ENCODE measurements around the gene SALL4.
"Not testable (repeated sequence)": the region's sequence is repeated elsewhere in the genome, so short reads cannot be mapped to it uniquely, and the experiment has no call there.

The SALL4 gene

GRCh38 chr20:51802170-51802751 is at the start of gene SALL4:
Gene SALL4, minus strand, starts transcription at chr20:51802521. Its CDS starts 113 bp downstream, at chr20:51802408.
- no peak for DNase-seq

- DNase-seq, result no peak
Observed at GRCh38 chr20:51848346-51848745, 46.0 kb upstream of the SALL4 start.

GRCh38 chr20:51840865-51841264 is 38.5 kb upstream of the SALL4 start:
- DNase-seq, result no peak

- no peak for DNase-seq
Observed at GRCh38 chr20:51837876-51838420, 35.6 kb upstream of the SALL4 start.

- DNase-seq, result no peak
Observed at GRCh38 chr20:51837436-51837835, 35.1 kb upstream of the SALL4 start.

GRCh38 chr20:51833326-51833725 is 31.0 kb upstream of the SALL4 start:
- DNase-seq, result no peak

GRCh38 chr20:51832276-51832675 is 30.0 kb upstream of the SALL4 start:
- no peak for DNase-seq

GRCh38 chr20:51831866-51832265 is 29.5 kb upstream of the SALL4 start:
- DNase-seq, result no peak

GRCh38 chr20:51830538-51830937 is 28.2 kb upstream of the SALL4 start:
- DNase-seq, result no peak

GRCh38 chr20:51828762-51829161 is 26.4 kb upstream of the SALL4 start:
- DNase-seq, result peak; percentile 23

- DNase-seq, result no peak
Observed at GRCh38 chr20:51826372-51826771, 24.1 kb upstream of the SALL4 start.

- no peak for DNase-seq
Observed at GRCh38 chr20:51818479-51819008, 16.2 kb upstream of the SALL4 start.

- DNase-seq, result not testable (repeated sequence)
Observed at GRCh38 chr20:51816856-51817255, 14.5 kb upstream of the SALL4 start.

- DNase-seq, result no peak
Observed at GRCh38 chr20:51815383-51816076, 13.2 kb upstream of the SALL4 start.

- DNase-seq, result no peak
Observed at GRCh38 chr20:51812861-51813260, 10.5 kb upstream of the SALL4 start.

GRCh38 chr20:51811514-51812128 is 9.3 kb upstream of the SALL4 start:
- DNase-seq, result no peak

GRCh38 chr20:51811042-51811355 is 8.7 kb upstream of the SALL4 start:
- no peak for DNase-seq

GRCh38 chr20:51810155-51811041 is 8.1 kb upstream of the SALL4 start:
- DNase-seq, result no peak

GRCh38 chr20:51807720-51808250 is 5.5 kb upstream of the SALL4 start:
- no peak for DNase-seq

GRCh38 chr20:51804754-51805153 is 2.4 kb upstream of the SALL4 start:
- DNase-seq, result no peak

- DNase-seq, result no peak
Observed at GRCh38 chr20:51803148-51803854, 980 bp upstream of the SALL4 start.

GRCh38 chr20:51801823-51802123 is 548 bp downstream of the SALL4 start:
- no peak for DNase-seq
